HepG2 (cell line): ENCODE results near the gene CIT. TPM values are rescaled to one million over a fixed set of nuclear protein-coding genes. Genes with fewer than 3 reads are reported as not detected.
A peak's percentile ranks its signal among the peaks of the same experiment; 100 is the strongest.

Experiments
- ATAC-seq: fragments of 200-7000 bp; cut with Tn5 transposase; 3 replicates; pipeline ENCODE4 v1.9.1; 2020; ENCODE audit warnings: mild to moderate bottlenecking, moderate library complexity
- BruUV-seq: library from RNA; stranded (reverse); fragments of 400-500 nt; replicated peaks from 2 replicates; lab custom pipeline; 2021; lab: Mats Ljungman, UMichigan
- CTCF ChIA-PET: fragments of 300-600 bp; formaldehyde crosslinking; extraction: SDS; loops from one replicate; lab custom pipeline; 2021; ENCODE audit warnings: low total read pairs, inconsistent platforms, low intra/inter-chr PET ratio; lab: Yijun Ruan, JAX
- POLR2A ChIA-PET: fragments of 350-600 bp; sonication (Branson Sonifier 250); formaldehyde crosslinking; loops from one replicate; lab custom pipeline; 2020; ENCODE audit warnings: antibody characterized with exemption, inconsistent platforms; lab: Yijun Ruan, JAX
- DNase-seq: peaks from one replicate; pipeline ENCODE4 v3.0.0-alpha.2; 2015; ENCODE audit warnings: low spot score
- FAIRE-seq: peaks from 3 replicates; lab custom pipeline; 2011; peaks lifted over from hg19 to GRCh38; lab: Jason Lieb, UNC
- H2AFZ ChIP-seq: one replicate; pipeline ENCODE4 v1.6.1; 2011; ENCODE audit warnings: low read length, inconsistent platforms
- H3K27ac ChIP-seq: fragments of 300-600 bp; 3 replicates; pipeline ENCODE4 v1.8.0; 2011; ENCODE audit warnings: mixed run types, mild to moderate bottlenecking, mixed read lengths, low read length, inconsistent platforms; ENCODE audit not compliant: insufficient read depth; ENCODE audit errors: extremely low read length
- H3K27me3 ChIP-seq, 2 experiments: fragments of 200-600 bp in 1 of 2; 2 replicates in 1 of 2; 3 replicates in 1 of 2; pipeline versions ENCODE4 v1.6.0 to v1.8.0; 2011; ENCODE audit warnings: low read length in 2 of 2, mild to moderate bottlenecking in 2 of 2, moderate library complexity in 2 of 2, inconsistent platforms in 1 of 2; ENCODE audit not compliant: insufficient read depth in 2 of 2, control insufficient read depth in 1 of 2
- H3K36me3 ChIP-seq, 2 experiments: fragments of 200-600 bp in 1 of 2; replicated peaks in 1 of 2; 2 replicates in 1 of 2; 3 replicates in 1 of 2; pipeline versions ENCODE4 v1.5.1 to v1.8.0; 2011; ENCODE audit warnings: low read length in 2 of 2, inconsistent platforms in 1 of 2; ENCODE audit not compliant: insufficient read depth in 2 of 2, control insufficient read depth in 1 of 2
- H3K4me1 ChIP-seq: 2 replicates; pipeline ENCODE4 v1.5.1; 2012; ENCODE audit warnings: low read length, inconsistent platforms; ENCODE audit not compliant: insufficient read depth
- H3K4me2 ChIP-seq: 2 replicates; pipeline ENCODE4 v1.6.0; 2011; ENCODE audit warnings: low read depth, low read length, inconsistent platforms
- H3K4me3 ChIP-seq, 3 experiments: fragments of 200-600 bp in 1 of 3; sonication (generic), shearing (Covaris generic) in 1 of 3; replicated peaks in 1 of 3; 2 replicates each; pipeline ENCODE4 v1.5.1; 2011 to 2016; ENCODE audit warnings: low read length in 3 of 3, inconsistent platforms in 2 of 3, low read depth in 2 of 3, mild to moderate bottlenecking in 2 of 3, control low read depth in 1 of 3, mixed read lengths in 1 of 3; ENCODE audit not compliant: insufficient read depth in 1 of 3
- H3K79me2 ChIP-seq: one replicate; pipeline ENCODE4 v1.6.1; 2011; ENCODE audit warnings: low read length, inconsistent platforms; ENCODE audit not compliant: insufficient read depth
- H3K9ac ChIP-seq: 2 replicates; pipeline ENCODE4 v1.6.0; 2011; ENCODE audit warnings: mild to moderate bottlenecking, low read depth, low read length, inconsistent platforms; ENCODE audit not compliant: insufficient read depth
- H3K9me3 ChIP-seq: 2 replicates; pipeline ENCODE4 v1.5.1; 2012; ENCODE audit warnings: mild to moderate bottlenecking, low read length
- H4K20me1 ChIP-seq: 2 replicates; pipeline ENCODE4 v1.6.0; 2011; ENCODE audit warnings: inconsistent platforms, mild to moderate bottlenecking, low read length, moderate library complexity; ENCODE audit not compliant: insufficient read depth
- GLI4 ChIP-seq: sonication (generic); formaldehyde crosslinking; IDR thresholded peaks from 2 replicates; pipeline ENCODE4 v1.5.1; 2020; ENCODE audit warnings: missing genetic modification reagents, mild to moderate bottlenecking, moderate library complexity, borderline replicate concordance
- JDP2 ChIP-seq: sonication (generic); formaldehyde crosslinking; IDR thresholded peaks from 2 replicates; pipeline ENCODE4 v1.8.1; 2022; ENCODE audit warnings: missing genetic modification reagents, borderline replicate concordance
- KAT8 ChIP-seq: IDR thresholded peaks from 2 replicates; pipeline ENCODE4 v1.6.1; 2016; ENCODE audit warnings: missing genetic modification reagents, missing compliant biosample characterization
- RAD51 ChIP-seq: fragments of 450-650 bp; IDR thresholded peaks from 2 replicates; pipeline ENCODE4 v1.6.1; 2016; ENCODE audit warnings: borderline replicate concordance
- RBM22 ChIP-seq: fragments of 200-400 bp; formaldehyde crosslinking; optimal IDR thresholded peaks from 2 replicates; pipeline ENCODE3; 2017; ENCODE audit warnings: mild to moderate bottlenecking, low read length, moderate library complexity
- SPEN ChIP-seq: sonication (generic); formaldehyde crosslinking; IDR thresholded peaks from 2 replicates; pipeline ENCODE4 v1.5.1; 2020; ENCODE audit warnings: low read depth, mild to moderate bottlenecking, missing genetic modification reagents
- ZBTB38 ChIP-seq: sonication (generic); formaldehyde crosslinking; IDR thresholded peaks from 2 replicates; pipeline ENCODE4 v1.5.1; 2020; ENCODE audit warnings: mild to moderate bottlenecking, missing genetic modification reagents
- ZBTB7B ChIP-seq: sonication (generic); formaldehyde crosslinking; IDR thresholded peaks from 2 replicates; pipeline ENCODE4 v1.4.0; 2020; ENCODE audit warnings: missing genetic modification reagents
- ZNF20 ChIP-seq: sonication (generic); formaldehyde crosslinking; IDR thresholded peaks from 2 replicates; pipeline ENCODE4 v1.4.0; 2020; ENCODE audit warnings: mild to moderate bottlenecking, moderate library complexity, missing genetic modification reagents
- ZNF383 ChIP-seq: sonication (generic); formaldehyde crosslinking; IDR thresholded peaks from 2 replicates; pipeline ENCODE4 v1.4.0; 2020; ENCODE audit warnings: missing genetic modification reagents, mild to moderate bottlenecking, borderline replicate concordance
- WGBS: methylation state at CpG from one replicate; pipeline ENCODE4 v1.1.6; 2017; ENCODE audit warnings: low lambda C conversion rate; 5-methylcytosine and 5-hydroxymethylcytosine counted together
- in situ Hi-C: cut with HindIII; loops from 2 replicates; pipeline ENCODE4 v1.10.0; 2017; ENCODE audit warnings: low pct_unique_long_range_greater_than_20kb; ENCODE audit not compliant: extremely low pct_ligation_motif_present
- intact Hi-C: fragments of 100-400 bp; cut with micrococcal nuclease; formaldehyde crosslinking; loops from one replicate; pipeline ENCODE4 v1.10.0; 2022; ENCODE audit not compliant: unreplicated experiment
- polyA plus RNA-seq, 8 experiments: library from polyadenylated mRNA; depleted of rRNA in 3 of 8; stranded (reverse) in 7 of 8; unstranded in 1 of 8; fragments of >200 nt; fragmentation: Illumina TruSeq in 4 of 8; extraction: Trizol in 4 of 8; gene quantifications; 2 replicates each; pipeline versions ENCODE4 v1.2.1 to v1.2.3, GENCODE V29; 2011 to 2016; ENCODE audit warnings: low read depth in 4 of 8, missing spikeins in 1 of 8, mixed read lengths in 1 of 8; ENCODE audit not compliant: insufficient read depth in 1 of 8
- total RNA-seq, 5 experiments: library from RNA; depleted of rRNA; stranded (reverse); fragments of >200 nt; fragmentation: Illumina TruSeq; extraction: Trizol; gene quantifications; 2 replicates each; pipeline ENCODE4 v1.2.3, GENCODE V29; 2016; ENCODE audit warnings: low read depth in 1 of 5
- TF ChIP-seq, protein P1 (sequence below): sonication (generic); formaldehyde crosslinking; IDR thresholded peaks from 2 replicates; pipeline ENCODE4 v1.5.1; 2020; ENCODE audit warnings: missing genetic modification reagents, mild to moderate bottlenecking, borderline replicate concordance
- TF ChIP-seq, protein P2 (sequence below): sonication (generic); formaldehyde crosslinking; IDR thresholded peaks from 2 replicates; pipeline ENCODE4 v1.4.0; 2020; ENCODE audit warnings: missing genetic modification reagents
- TF ChIP-seq, protein P3 (sequence below): sonication (generic); formaldehyde crosslinking; conservative IDR thresholded peaks from 2 replicates; pipeline ENCODE4 v1.4.0; 2020; ENCODE audit warnings: missing genetic modification reagents
- TF ChIP-seq, protein P4 (sequence below): sonication (generic); formaldehyde crosslinking; IDR thresholded peaks from 2 replicates; pipeline ENCODE4 v1.4.0; 2020; ENCODE audit warnings: missing genetic modification reagents, borderline replicate concordance
- TF ChIP-seq, protein P5 (sequence below): sonication (generic); formaldehyde crosslinking; IDR thresholded peaks from 2 replicates; pipeline ENCODE4 v1.8.1; 2022; ENCODE audit warnings: low read depth, mild to moderate bottlenecking, missing genetic modification reagents

Gene CIT
- total and polyA plus RNA-seq, 2 of the 13 experiments (the other 11 are each of a cell fraction or from before 2014, with no cell fraction given) = 7.7 to 11.7 TPM

DNA sequence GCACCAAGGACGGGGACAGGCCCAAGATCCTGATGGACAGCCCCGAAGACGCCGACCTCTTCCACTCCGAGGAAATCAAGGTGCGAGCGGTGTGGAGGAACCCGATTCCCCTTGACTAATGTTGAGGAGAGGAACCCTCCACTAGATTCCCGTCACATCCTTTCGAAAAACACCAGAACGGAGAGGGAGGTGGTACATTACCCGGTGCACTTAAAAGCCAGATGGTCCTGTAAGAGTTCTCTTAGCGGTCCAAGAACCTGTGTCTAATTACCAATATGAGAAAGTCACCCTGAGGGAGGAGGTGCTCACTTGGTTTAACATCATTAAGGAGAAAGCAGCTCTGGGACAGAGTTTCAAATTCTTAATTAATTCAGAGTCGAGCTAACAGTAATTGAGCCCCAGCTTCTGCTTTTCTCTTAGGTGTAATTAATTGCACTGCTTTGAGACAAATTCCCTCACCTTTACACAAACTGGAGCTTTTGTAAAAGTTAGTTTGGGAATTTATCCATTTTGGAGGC lies 208.7 kb downstream of the CIT start:
- intact Hi-C loops = no loop called here
- Histone ChIP-seq H2AFZ (no peak overlapping the region), H3K9ac (peak overlapping the region; percentile 96), H4K20me1 (peaks cover 10% of the 10 kb centered on the region), H3K4me3 (peak overlapping the region; percentile 88 to 91 (median 89)), H3K27me3 (no peaks in the 10 kb centered on the region; a peak in 1 of 5 replicates), H3K27ac (peak overlapping the region; percentile 90), H3K9me3 (no peaks in the 10 kb centered on the region), H3K4me2 (peak overlapping the region; percentile 76), H3K79me2 (peaks cover 13% of the 10 kb centered on the region), H3K4me1 (peaks cover 43% of the 10 kb centered on the region), H3K36me3 (peaks cover 8 to 28% of the 10 kb centered on the region in 2 experiments)
- CTCF ChIA-PET = interaction anchor here (0.8 kb wide), 1 partner anchor 9 kb away, joined by 3 read pairs; no protein-coding TSS in a partner anchor
- ATAC-seq (no peak), DNase-seq (no peak), FAIRE-seq (no peak)
- POLR2A ChIA-PET = interaction anchor here (1.0 to 4.0 kb wide), 3 partner anchors 14 to 100 kb away, joined by 3 to 40 read pairs (median 4); no protein-coding TSS in a partner anchor
- 0% methylated on average over 14 of the region's 14 CpGs for WGBS
- in situ Hi-C loops = no loop called here
- BruUV-seq = no TSS peak
- TF ChIP-seq GLI4 (no peak), KAT8 (no peak), JDP2 (CRISPR knock-in tag) (no peak), ZNF20 (no peak), ZNF383 (CRISPR knock-in tag) (no peak), ZBTB38 (CRISPR knock-in tag) (no peak), RBM22 (peak; percentile 49), ZBTB7B (CRISPR knock-in tag) (0 out of 2 replicates have a peak, but pooled peaks have one; percentile 8), RAD51 (no peak), SPEN (CRISPR knock-in tag) (no peak)
- TF ChIP-seq, protein P1, sequence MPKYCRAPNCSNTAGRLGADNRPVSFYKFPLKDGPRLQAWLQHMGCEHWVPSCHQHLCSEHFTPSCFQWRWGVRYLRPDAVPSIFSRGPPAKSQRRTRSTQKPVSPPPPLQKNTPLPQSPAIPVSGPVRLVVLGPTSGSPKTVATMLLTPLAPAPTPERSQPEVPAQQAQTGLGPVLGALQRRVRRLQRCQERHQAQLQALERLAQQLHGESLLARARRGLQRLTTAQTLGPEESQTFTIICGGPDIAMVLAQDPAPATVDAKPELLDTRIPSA = no peak; the same call in 1 of the 2 replicates
- TF ChIP-seq, protein P2, sequence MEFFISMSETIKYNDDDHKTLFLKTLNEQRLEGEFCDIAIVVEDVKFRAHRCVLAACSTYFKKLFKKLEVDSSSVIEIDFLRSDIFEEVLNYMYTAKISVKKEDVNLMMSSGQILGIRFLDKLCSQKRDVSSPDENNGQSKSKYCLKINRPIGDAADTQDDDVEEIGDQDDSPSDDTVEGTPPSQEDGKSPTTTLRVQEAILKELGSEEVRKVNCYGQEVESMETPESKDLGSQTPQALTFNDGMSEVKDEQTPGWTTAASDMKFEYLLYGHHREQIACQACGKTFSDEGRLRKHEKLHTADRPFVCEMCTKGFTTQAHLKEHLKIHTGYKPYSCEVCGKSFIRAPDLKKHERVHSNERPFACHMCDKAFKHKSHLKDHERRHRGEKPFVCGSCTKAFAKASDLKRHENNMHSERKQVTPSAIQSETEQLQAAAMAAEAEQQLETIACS (CRISPR knock-in tag) = no peak
- TF ChIP-seq, protein P3, sequence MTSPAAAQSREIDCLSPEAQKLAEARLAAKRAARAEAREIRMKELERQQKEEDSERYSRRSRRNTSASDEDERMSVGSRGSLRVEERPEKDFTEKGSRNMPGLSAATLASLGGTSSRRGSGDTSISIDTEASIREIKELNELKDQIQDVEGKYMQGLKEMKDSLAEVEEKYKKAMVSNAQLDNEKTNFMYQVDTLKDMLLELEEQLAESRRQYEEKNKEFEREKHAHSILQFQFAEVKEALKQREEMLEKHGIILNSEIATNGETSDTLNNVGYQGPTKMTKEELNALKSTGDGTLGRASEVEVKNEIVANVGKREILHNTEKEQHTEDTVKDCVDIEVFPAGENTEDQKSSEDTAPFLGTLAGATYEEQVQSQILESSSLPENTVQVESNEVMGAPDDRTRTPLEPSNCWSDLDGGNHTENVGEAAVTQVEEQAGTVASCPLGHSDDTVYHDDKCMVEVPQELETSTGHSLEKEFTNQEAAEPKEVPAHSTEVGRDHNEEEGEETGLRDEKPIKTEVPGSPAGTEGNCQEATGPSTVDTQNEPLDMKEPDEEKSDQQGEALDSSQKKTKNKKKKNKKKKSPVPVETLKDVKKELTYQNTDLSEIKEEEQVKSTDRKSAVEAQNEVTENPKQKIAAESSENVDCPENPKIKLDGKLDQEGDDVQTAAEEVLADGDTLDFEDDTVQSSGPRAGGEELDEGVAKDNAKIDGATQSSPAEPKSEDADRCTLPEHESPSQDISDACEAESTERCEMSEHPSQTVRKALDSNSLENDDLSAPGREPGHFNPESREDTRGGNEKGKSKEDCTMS = no peak
- TF ChIP-seq, protein P4, sequence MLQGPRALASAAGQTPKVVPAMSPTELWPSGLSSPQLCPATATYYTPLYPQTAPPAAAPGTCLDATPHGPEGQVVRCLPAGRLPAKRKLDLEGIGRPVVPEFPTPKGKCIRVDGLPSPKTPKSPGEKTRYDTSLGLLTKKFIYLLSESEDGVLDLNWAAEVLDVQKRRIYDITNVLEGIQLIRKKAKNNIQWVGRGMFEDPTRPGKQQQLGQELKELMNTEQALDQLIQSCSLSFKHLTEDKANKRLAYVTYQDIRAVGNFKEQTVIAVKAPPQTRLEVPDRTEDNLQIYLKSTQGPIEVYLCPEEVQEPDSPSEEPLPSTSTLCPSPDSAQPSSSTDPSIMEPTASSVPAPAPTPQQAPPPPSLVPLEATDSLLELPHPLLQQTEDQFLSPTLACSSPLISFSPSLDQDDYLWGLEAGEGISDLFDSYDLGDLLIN (CRISPR knock-in tag) = 0 out of 2 replicates have a peak, but pooled peaks have one; percentile 5
- TF ChIP-seq, protein P5, sequence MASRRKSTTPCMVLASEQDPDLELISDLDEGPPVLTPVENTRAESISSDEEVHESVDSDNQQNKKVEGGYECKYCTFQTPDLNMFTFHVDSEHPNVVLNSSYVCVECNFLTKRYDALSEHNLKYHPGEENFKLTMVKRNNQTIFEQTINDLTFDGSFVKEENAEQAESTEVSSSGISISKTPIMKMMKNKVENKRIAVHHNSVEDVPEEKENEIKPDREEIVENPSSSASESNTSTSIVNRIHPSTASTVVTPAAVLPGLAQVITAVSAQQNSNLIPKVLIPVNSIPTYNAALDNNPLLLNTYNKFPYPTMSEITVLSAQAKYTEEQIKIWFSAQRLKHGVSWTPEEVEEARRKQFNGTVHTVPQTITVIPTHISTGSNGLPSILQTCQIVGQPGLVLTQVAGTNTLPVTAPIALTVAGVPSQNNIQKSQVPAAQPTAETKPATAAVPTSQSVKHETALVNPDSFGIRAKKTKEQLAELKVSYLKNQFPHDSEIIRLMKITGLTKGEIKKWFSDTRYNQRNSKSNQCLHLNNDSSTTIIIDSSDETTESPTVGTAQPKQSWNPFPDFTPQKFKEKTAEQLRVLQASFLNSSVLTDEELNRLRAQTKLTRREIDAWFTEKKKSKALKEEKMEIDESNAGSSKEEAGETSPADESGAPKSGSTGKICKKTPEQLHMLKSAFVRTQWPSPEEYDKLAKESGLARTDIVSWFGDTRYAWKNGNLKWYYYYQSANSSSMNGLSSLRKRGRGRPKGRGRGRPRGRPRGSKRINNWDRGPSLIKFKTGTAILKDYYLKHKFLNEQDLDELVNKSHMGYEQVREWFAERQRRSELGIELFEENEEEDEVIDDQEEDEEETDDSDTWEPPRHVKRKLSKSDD = no peak
